Fibroblast of upper back skin (primary cell): Measurements from ENCODE around the gene PACRG.
"Not testable (repeated sequence)": the region's sequence is repeated elsewhere in the genome, so short reads cannot be mapped to it uniquely, and the experiment has no call there.

ENCODE experiments used
- DNase-seq: peaks from one replicate; pipeline ENCODE4 v3.0.0-alpha.2; 2013

Gene PACRG

GRCh38 chr6:163298079-163298830 is 570.5 kb downstream of the PACRG start:
- DNase-seq, result peak; percentile 64

- no peak for DNase-seq
Measured at GRCh38 chr6:163300838-163301237, 573.1 kb downstream of the PACRG start.

DNA sequence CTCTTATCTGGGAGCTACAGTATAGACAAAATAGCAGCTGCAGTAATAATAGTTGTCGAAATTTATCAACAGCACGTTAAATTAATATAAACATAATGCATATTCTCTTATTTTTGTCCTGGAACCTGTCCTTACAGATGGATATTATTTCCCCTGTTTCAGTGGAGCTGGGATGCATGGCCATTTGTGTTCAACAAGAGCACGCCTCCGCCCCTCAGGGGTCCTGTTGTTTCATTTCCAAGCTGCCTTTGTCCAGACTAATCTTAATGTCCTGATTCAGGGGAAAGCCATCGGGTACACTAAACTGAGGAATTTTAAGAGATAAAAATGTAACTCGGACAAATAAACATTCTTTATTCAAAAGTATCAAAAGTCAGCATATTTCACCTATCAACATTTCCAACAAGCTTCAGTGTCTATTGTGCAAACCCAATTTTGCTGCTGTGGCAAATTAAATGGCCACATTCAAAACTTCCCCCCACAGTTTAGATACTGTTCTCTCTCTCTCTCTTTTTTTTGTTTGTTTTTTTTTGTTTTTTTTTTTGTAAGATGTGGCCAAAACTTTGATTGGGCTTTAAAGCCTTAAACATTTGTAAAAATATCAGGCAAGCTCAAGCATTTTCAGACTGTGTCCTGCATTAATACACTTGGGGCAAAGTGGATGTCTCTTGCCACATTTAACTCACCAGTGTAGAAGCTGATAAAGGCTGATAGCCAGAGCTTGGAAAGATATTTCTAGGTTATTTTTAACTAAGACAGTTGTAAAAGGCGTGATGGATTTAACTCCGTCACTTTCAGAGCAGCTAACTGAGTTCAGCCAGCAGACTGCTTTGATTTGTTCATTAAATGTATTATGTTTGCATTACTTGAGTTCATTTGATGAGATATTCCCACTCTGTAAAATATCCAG is 574.2 kb downstream of the PACRG start:
- no peak for DNase-seq

DNA sequence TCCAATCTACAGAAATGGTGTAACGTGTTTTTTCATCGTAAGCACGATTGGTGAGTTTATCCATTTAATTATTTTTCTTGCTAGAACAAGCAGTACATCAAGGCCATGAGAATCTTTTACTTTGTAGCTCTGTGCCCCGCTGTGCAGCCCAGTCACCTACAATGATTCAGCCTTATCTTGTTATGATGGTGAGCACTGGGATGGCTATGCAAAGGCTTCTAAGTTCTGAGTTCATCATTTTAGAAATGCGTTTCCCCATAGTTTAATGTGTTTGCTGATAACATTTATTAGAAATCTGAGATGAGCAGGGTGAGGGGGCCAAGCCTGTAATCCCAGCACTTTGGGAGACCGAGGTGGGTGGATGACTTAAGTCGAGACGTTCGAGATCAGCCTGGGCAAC is 575.0 kb downstream of the PACRG start:
- DNase-seq, result no peak

DNA sequence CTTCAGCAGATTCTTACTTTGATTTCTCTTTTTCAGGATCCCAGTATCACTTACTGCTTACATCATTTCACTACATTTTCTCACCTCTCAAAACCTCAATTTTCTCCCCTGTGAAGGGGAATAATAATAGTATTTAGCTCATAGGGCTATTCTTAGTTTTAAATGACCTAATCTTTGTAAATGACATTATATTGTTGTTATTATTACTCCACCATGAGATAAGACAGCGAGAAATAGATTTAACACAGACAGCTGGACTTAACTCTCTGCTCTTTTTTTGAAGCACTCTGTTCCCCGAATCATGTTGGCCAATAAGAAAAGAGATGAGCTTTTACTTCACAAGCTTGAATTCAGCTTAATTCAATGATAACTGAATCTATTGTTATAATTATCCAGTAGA is 578.2 kb downstream of the PACRG start:
- DNase-seq, result no peak

DNA sequence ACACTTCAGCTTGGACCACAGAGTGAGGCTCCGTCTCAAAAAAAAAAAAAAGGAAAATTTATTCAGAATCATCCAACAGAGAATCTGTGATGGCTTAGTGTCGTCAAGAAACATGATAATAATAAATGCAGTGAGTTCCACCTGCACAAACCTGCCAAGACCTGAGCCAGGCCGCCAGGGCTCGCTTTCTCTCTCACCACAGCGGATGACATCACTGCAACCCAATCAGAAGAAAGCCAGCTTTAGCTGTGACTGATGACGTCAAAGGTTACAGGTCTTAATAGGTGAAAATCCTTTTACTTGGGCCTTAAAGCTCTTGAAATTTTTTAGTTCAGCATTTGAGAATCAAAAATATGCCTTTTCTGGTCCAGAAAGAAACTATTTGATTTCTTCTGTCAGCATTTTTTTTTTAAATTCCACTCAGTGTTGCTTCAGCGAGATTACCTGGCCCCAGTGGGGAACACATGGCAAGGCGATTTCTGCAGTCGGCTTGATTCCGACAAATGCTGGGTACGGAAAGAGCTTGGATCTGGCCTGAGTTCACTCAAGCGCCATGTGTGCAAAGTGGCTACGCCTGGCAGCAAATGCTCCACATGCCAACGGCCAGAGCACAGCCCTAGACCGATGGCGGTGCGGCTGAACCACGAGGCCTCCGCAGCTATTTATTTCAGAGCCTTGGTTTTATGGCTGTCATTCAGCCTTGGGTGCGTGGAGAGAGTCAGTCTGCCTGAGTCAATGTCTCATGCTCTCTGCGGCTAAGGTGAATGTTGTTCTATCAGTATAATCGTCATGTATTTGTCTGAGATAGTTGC is 581.1 kb downstream of the PACRG start:
- no peak for DNase-seq

DNA sequence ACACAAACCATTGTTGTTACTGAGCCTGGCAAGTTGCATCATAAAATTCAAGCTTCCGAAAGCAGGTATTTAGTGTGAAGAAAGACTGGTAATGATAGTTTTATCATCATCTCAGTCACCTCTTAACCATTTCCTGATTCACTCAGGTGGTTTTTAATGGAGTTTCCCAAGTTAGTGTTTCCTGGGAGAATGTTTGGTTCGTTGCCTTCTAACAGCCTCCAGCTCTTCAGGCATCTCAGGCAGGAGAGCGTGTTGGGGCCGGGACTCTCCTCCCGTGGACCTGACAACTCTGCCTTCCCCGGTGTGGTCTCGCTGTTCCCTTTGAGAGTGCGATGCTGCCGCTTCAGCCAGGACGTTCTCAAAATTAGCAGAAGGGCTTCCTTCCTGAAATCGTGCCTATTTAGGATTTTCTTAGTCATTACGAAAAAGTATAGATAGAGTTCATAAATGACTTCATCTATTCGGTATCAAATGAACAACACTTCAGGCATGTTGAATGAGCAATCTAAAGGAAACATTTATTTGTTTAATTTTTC is 581.8 kb downstream of the PACRG start:
- DNase-seq, result no peak

GRCh38 chr6:163310096-163310972 is 582.6 kb downstream of the PACRG start:
- no peak for DNase-seq

DNA sequence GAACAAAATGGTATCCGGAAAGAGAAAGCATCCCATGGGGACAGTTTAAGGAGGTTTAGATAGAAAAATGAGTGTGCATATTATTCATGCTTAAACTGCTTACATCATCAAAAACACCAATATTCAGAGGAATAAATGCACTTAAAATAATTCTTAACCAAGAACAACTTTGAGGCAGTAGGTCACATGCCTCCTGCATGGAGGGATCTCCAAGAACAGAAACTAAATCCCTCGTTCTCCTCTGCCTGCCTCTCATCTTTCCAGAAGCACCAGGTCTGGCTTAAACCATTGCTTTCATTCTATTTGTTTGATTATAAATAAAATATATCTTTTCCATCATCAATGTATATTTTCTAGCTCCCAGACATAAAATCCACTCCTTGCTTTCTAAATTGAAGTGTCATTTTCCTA is 583.2 kb downstream of the PACRG start:
- no peak for DNase-seq

GRCh38 chr6:163311830-163312229 is 584.1 kb downstream of the PACRG start:
- no peak for DNase-seq

DNA sequence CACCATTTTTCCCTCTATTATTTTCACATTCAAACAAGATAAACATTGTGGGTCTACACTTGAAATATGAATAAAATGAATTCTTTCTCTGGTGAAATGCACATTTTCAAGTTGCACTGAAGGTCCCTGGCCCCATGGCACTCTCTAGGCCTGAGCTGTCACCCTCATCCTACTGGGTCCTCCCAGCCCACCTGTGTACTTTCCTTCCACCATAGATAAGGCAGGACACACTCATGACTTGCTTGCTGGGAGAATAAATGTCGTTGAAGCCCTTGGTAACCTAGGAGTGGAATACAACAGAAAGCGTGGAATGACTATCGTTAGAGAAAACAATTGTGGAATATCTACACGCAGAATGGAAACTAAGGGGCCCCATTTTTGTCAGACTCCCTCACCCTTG is 585.8 kb downstream of the PACRG start:
- DNase-seq, result no peak

- no peak for DNase-seq
Measured at GRCh38 chr6:163313981-163314380, 586.2 kb downstream of the PACRG start.

DNA sequence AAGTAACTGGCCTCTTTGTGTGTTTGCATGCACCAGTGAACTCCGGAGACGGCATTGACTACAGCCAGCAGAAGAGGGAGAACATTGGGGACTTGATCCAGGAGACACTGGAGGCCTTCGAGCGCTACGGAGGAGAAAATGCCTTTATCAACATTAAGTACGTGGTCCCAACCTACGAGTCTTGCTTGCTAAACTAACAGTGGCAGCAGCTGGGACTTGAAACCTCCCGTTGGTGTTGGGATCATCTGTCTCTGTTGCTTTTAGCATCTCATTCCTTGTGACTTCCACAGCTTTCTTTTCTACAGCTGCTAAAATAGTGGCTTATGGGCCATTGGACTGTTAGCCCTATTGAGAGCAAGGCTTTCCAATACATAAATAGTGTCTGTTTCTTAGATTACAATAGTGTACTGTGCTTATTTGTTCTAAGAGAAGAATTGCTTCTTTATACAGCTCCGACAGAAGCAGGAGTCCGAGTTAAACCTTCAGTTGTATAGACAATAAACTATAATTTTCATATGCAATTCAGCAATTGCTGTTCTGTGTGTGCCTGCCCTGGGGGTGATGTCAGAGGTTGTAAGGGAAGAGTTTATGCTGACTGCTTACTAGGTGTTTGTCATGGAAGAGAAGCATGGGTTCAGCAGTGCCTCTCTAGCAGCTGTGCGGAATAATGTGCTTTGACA is 587.2 kb downstream of the PACRG start:
- DNase-seq, result no peak

GRCh38 chr6:163316866-163317495 is 589.2 kb downstream of the PACRG start:
- not testable (repeated sequence) for DNase-seq

DNA sequence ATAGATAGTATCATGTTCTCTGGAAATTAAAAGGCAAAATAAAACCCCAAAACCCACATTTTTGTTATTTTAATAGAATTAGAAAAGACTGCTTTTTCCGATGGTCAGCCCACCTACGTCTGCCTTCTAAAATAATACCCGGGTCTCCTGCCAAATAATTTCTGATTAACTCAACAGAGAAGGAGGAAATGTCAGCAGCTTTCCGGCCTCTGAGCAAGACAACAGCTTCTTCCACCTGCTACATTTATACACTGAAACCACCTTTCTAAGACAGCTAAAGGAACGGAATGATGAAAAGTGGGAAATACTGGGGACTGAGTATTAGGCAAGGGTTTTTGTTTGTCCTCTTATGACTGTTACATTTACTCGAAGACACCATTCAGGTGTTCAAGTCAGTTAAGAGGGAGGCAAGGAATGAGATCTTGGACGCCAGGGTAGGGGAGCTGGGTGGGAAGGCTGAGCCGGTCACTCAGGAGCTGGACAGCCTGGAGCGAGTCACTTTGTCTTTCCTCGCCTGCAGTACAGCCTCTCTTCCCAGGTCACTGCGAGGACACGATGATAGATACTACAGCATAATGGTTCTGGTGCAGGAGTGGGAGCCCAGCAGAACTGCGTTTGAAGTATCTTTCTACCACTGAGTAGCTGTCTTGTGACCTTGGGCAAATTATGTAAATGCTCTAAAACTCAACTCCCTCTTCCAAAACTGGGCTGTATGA is 590.5 kb downstream of the PACRG start:
- no peak for DNase-seq

GRCh38 chr6:163319609-163320366 is 592.0 kb downstream of the PACRG start:
- no peak for DNase-seq

GRCh38 chr6:163320402-163320801 is 592.6 kb downstream of the PACRG start:
- DNase-seq, result no peak

- no peak for DNase-seq
Measured at GRCh38 chr6:163320804-163321203, 593.0 kb downstream of the PACRG start.

DNA sequence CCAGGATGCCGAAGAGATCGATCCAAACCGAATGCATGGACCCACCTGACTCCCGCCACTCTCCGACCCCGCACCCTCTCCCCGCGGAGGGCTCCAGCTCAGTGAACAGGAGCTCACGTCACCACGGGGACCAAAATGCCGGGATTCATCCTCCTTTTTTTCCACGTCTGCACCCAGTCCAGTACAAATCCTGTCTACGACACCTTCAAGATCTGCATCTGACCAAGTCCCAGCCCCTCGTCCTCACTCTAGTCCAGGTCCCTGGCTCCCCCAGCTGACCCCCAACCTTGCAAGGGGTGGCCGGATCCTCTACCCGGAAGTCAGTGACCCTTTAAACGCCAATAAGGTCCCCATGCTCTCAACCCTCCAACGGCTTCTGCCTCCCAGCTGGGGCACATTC is 593.9 kb downstream of the PACRG start:
- no peak for DNase-seq
